ENCODE results near the gene SAA2. TPM values are rescaled to one million over a fixed set of nuclear protein-coding genes. Genes with fewer than 3 reads are reported as not detected.

The SAA2 gene
- total RNA-seq, 1 experiment from 2014 or later: not detected

DNA sequence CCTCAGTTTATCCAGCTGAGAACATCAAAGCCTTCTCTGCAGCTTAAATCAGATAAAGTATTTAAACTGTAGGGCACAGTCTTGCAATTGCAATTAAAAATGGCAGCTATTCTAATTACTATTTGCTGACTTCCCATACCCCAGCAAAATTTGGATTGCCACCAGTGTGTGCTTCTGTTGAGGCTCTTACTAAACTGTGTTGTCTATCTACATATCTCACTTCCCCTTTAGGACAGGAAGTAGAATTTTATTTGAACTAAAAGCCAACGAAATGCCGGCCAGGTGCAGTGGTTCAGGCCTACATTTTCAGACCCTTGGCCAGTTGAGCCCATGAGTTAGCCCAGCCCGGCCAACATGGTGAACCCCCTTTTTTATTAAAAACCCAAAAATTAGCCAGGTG, 19.0 kb downstream of the SAA2 start:
- no peaks in the 10 kb centered on the region for H3K4me1 Mint-ChIP-seq
- no peaks in the 10 kb centered on the region for H3K79me2 ChIP-seq (ENCODE audit: insufficient read depth, low read length)

More for the DNA sequence above, 19.0 kb downstream of the SAA2 start:
- no peak overlapping the region for H3K18ac ChIP-seq (ENCODE audit: insufficient read length, low read depth, low read length)
- Mint-ChIP-seq H3K36me3 (ENCODE audit: insufficient read depth in 1 of 3, low read depth in 3 of 3) (no peaks in the 10 kb centered on the region), H3K27ac (no peak overlapping the region), H3K9me3 (no peaks in the 10 kb centered on the region), H3K4me3 (no peak overlapping the region), H3K27me3 (ENCODE audit: low read depth) (peaks cover 7% of the 10 kb centered on the region)
- WGBS (ENCODE audit: extremely low coverage, insufficient read length, low lambda C conversion rate): no CpG with 5 or more reads among the region's 3 CpGs
- H3K14ac ChIP-seq (ENCODE audit: insufficient read depth, low read length): no peak overlapping the region
- H4K20me1 ChIP-seq (ENCODE audit: control insufficient read depth, insufficient read depth, insufficient read length): no peaks in the 10 kb centered on the region
- H3K56ac ChIP-seq (ENCODE audit: insufficient read length, low read depth, low read length): no peak overlapping the region
- no peak overlapping the region for H3K4me2 ChIP-seq (ENCODE audit: insufficient read depth, insufficient read length, low read length)
- no peak overlapping the region for H3K27ac ChIP-seq (ENCODE audit: insufficient read length, low read depth, low read length)
- H3K27me3 ChIP-seq (ENCODE audit: insufficient read depth, low read length): no peaks in the 10 kb centered on the region
- H3K79me1 ChIP-seq (ENCODE audit: insufficient read depth, low read depth, low read length, poor library complexity, severe bottlenecking): no peaks in the 10 kb centered on the region
- no peak overlapping the region for H2BK15ac ChIP-seq (ENCODE audit: low read depth, low read length)
- H3K23ac ChIP-seq (ENCODE audit: insufficient read length, low read depth, low read length): no peak overlapping the region
- TF ChIP-seq, protein P1, sequence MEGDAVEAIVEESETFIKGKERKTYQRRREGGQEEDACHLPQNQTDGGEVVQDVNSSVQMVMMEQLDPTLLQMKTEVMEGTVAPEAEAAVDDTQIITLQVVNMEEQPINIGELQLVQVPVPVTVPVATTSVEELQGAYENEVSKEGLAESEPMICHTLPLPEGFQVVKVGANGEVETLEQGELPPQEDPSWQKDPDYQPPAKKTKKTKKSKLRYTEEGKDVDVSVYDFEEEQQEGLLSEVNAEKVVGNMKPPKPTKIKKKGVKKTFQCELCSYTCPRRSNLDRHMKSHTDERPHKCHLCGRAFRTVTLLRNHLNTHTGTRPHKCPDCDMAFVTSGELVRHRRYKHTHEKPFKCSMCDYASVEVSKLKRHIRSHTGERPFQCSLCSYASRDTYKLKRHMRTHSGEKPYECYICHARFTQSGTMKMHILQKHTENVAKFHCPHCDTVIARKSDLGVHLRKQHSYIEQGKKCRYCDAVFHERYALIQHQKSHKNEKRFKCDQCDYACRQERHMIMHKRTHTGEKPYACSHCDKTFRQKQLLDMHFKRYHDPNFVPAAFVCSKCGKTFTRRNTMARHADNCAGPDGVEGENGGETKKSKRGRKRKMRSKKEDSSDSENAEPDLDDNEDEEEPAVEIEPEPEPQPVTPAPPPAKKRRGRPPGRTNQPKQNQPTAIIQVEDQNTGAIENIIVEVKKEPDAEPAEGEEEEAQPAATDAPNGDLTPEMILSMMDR (conservative IDR thresholded peaks at IDR 0.05): no peak
- H3K9ac ChIP-seq (ENCODE audit: extremely low read depth, insufficient read length, low read length): no peak overlapping the region
- no peak overlapping the region for H2BK12ac ChIP-seq (ENCODE audit: insufficient read length, low read depth, low read length)
- no peak overlapping the region for H3K4ac ChIP-seq (ENCODE audit: low read depth, low read length)
- no peaks in the 10 kb centered on the region for H3K23me2 ChIP-seq (ENCODE audit: insufficient read length, low read depth, low read length, poor library complexity, severe bottlenecking)
- no peak overlapping the region for H4K91ac ChIP-seq (ENCODE audit: insufficient read length, low read depth, low read length)
- H2BK20ac ChIP-seq (ENCODE audit: low read depth, low read length, poor library complexity, severe bottlenecking): no peak overlapping the region
- no peak overlapping the region for H4K8ac ChIP-seq (replicated peaks; ENCODE audit: insufficient read length, low read depth, low read length)
- no peak overlapping the region for H4K5ac ChIP-seq (ENCODE audit: insufficient read length, low read depth, low read length)
- H2BK120ac ChIP-seq (ENCODE audit: low read depth, low read length, poor library complexity, severe bottlenecking): no peak overlapping the region
- no peak overlapping the region for H2BK5ac ChIP-seq (ENCODE audit: insufficient read length, low read length)
- no peaks in the 10 kb centered on the region for H3K9me3 ChIP-seq (ENCODE audit: control insufficient read depth, low read depth, low read length)
- no peak overlapping the region for H3T11ph ChIP-seq (ENCODE audit: low read length)
- no peak overlapping the region for H2AFZ ChIP-seq (ENCODE audit: low read length)
- H3K4me1 ChIP-seq (ENCODE audit: insufficient read depth, low read length): no peaks in the 10 kb centered on the region
- no peak overlapping the region for H2AK5ac ChIP-seq (ENCODE audit: insufficient read length, low read length)
- no peak for DNase-seq

Measured in H9 (cell line).